ENCODE data around the gene SLC30A1. TPM values are rescaled to one million over a fixed set of nuclear protein-coding genes. Genes with fewer than 3 reads are reported as not detected.
"Not testable (repeated sequence)": the region's sequence is repeated elsewhere in the genome, so short reads cannot be mapped to it uniquely, and the experiment has no call there.

SLC30A1 gene
- total and polyA plus RNA-seq, 2 donors, result 5.7 to 9.3 TPM

DNA sequence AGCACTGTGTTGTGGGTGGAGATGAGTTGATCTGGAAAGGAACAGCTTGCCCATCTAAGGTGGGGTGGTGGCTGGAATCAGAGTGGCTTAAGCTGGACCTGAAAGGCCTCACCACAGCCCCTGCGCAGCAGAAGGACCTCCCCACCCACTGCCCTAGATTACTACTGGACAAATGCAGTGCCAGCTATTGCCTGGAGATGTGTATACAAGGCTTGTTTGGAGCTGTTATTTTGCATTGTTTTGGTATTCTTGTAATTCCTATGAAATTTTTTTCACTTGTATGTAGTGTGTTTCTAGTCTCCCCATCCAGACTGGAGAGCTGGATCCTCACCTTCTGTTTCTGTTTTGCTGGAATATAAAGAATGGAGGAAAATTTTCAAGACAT, 1.3 kb upstream of the SLC30A1 start:
- no peak for DNase-seq (ENCODE audit: low read depth in 6 of 9, low spot score in 9 of 9)
- Histone ChIP-seq H3K4me3 (ENCODE audit: low read length in 2 of 2) (no peak overlapping the region), H3K27me3 (ENCODE audit: control insufficient read depth in 2 of 2, insufficient read depth in 1 of 2, low read length in 1 of 2) (peaks cover 0 to 4% of the 10 kb centered on the region in 2 donors), H3K27ac (ENCODE audit: low read depth in 1 of 2, low read length in 1 of 2) (no peak overlapping the region), H3K4me1 (ENCODE audit: control insufficient read depth in 2 of 2, insufficient read depth in 2 of 2, low read length in 2 of 2) (peaks cover 7 to 15% of the 10 kb centered on the region in 2 donors), H3K36me3 (ENCODE audit: control insufficient read depth in 2 of 2, insufficient read depth in 2 of 2, low read length in 1 of 2) (peaks cover 0 to 7% of the 10 kb centered on the region in 2 donors), H3K9me3 (ENCODE audit: control insufficient read depth in 2 of 2, insufficient read depth in 1 of 2, low read length in 1 of 2) (no peaks in the 10 kb centered on the region)
- WGBS, result 98% methylated on average over 1 of the region's 1 CpG

DNA sequence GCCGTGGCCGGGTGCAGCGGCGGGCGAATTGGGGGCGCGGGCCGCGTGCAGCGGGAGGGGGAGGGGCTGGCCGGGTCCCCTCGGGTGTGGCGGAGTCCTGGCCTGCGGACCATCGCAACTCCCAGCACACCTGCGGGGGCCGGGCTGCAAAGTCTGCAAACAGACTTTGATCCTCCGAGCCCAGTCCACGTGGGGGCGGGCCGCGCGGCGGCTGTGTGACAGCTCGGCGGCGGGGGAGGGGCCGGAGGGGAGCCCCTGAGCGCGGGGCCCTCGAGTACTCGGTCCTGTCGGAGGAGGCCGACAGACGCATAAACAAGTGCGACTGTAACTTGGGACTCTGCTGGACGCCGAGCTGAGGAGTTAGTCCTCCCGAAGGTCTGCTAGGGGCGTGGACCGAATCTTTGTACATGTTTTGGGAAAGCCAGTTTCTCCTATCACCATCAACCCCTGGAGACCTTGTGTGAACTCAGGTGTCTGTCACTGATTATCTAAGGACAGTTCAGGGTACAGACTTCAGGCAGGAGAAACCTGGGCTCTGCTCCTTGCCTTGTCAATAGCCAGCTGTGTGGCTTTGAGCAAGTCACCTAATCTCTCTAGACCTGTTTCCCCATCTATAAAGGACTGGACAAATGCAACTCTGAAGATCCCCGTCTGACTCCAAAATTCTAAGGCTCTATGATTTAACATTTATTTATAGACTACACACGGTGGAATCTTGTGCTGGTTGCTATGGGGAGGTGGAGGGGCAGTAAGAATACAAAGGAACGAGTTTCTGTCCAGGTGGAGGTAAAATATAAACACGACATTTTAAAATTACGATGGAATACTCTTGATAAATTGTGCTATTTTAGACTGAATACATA, 710 bp upstream of the SLC30A1 start:
- peaks cover 7 to 15% of the 10 kb centered on the region in 2 donors for H3K4me1 ChIP-seq (ENCODE audit: control insufficient read depth in 2 of 2, insufficient read depth in 2 of 2, low read length in 2 of 2)
- 10% methylated on average over 46 of the region's 46 CpGs for WGBS

DNA sequence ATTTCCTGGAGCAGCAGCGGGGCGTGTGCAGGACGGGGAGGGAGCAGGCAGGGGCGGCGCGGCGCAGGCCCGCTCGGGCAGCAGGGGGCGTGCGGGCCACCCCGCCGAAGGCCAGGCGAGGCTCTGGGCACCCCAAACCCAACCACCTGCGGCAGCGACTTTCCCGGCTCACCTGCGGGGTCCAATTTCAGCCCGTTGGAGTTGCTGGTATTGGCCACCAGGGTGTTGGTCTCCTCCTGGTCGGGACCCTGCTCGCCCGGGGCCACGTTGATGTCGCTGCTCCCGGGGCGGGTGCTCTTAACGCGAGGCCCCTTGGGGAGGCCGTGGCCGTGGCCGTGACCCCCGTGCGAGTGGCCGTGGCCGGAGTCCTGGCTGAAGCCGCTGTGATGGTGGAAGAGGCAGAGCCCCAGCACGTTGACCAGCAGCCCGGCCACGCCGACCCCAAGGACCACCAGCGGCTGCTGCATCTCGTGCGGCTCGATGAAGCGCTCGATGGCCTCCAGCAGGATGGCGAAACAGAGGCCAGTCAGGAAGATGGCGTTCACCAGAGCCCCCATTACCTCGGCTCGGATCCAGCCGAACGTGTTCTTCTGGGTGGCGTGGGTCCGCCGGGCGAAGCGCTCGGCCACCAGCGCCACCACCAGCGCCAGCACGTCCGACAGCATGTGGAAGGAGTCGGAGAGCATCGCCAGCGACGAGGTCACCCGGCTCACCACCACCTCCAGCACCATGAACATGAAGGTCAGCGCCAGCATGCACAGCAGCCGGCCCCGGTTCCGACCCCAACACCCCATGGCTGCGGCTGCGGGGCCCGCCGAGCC, 932 bp downstream of the SLC30A1 start:
- H3K27me3 ChIP-seq (ENCODE audit: control insufficient read depth in 2 of 2, insufficient read depth in 1 of 2, low read length in 1 of 2), result peaks cover 0 to 4% of the 10 kb centered on the region in 2 donors
- peaks cover 0 to 18% of the 10 kb centered on the region in 2 donors for H3K36me3 ChIP-seq (ENCODE audit: control insufficient read depth in 2 of 2, insufficient read depth in 2 of 2, low read length in 1 of 2)
- no peaks in the 10 kb centered on the region for H3K9me3 ChIP-seq (ENCODE audit: control insufficient read depth in 2 of 2, insufficient read depth in 1 of 2, low read length in 1 of 2)
- WGBS, result under 1% methylated on average over 75 of the region's 75 CpGs
- H3K4me3 ChIP-seq (ENCODE audit: low read length in 2 of 2), result peak overlapping the region; percentile 81 to 93
- peak in 8 of 9 donors; percentile 37 to 80 (median 58) for DNase-seq (ENCODE audit: low read depth in 6 of 9, low spot score in 9 of 9)
- H3K4me1 ChIP-seq (ENCODE audit: control insufficient read depth in 2 of 2, insufficient read depth in 2 of 2, low read length in 2 of 2), result peaks cover 7 to 15% of the 10 kb centered on the region in 2 donors
- H3K27ac ChIP-seq (ENCODE audit: low read depth in 1 of 2, low read length in 1 of 2), result peak overlapping the region in 1 of 2 donors; percentile 93

More for the DNA sequence above, 710 bp upstream of the SLC30A1 start:
- no peaks in the 10 kb centered on the region for H3K9me3 ChIP-seq (ENCODE audit: control insufficient read depth in 2 of 2, insufficient read depth in 1 of 2, low read length in 1 of 2)
- peak in 2 of 9 donors; percentile 64 to 69 for DNase-seq (ENCODE audit: low read depth in 6 of 9, low spot score in 9 of 9)
- H3K27ac ChIP-seq (ENCODE audit: low read depth in 1 of 2, low read length in 1 of 2), result peak overlapping the region; percentile 36 to 46
- peak overlapping the region; percentile 37 to 93 for H3K4me3 ChIP-seq (ENCODE audit: low read length in 2 of 2)
- H3K27me3 ChIP-seq (ENCODE audit: control insufficient read depth in 2 of 2, insufficient read depth in 1 of 2, low read length in 1 of 2), result peaks cover 0 to 4% of the 10 kb centered on the region in 2 donors
- H3K36me3 ChIP-seq (ENCODE audit: control insufficient read depth in 2 of 2, insufficient read depth in 2 of 2, low read length in 1 of 2), result peaks cover 0 to 12% of the 10 kb centered on the region in 2 donors

DNA sequence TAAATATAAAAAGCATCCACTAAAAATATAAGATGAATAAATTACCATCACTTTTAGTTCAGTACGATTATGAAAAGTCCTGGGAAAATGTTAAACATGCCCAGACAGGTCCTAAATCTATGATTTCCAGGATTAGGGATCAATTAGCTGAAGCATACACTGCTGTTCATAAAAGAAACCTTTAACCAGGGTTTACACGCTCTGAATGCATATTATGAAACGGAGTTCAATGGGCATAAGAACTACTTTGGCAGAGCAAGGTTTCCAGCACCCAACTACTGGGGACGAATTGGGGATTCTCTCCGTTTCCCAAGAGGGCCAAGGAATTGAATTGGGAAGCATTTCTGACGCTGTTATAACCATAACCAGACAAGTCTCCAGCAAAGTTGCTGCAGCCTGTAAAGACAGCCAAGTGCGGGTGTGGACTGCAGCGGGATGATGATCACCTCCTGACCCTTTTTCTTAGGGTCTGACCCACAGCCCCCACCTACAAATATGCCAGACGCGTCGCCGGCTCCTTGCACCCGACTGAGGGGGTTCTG, 1.6 kb downstream of the SLC30A1 start:
- no peaks in the 10 kb centered on the region for H3K9me3 ChIP-seq (ENCODE audit: control insufficient read depth in 2 of 2, insufficient read depth in 1 of 2, low read length in 1 of 2)
- WGBS, result 4% methylated on average over 13 of the region's 13 CpGs
- peak in 1 of 9 donors; percentile 13 for DNase-seq (ENCODE audit: low read depth in 6 of 9, low spot score in 9 of 9)
- peak overlapping the region; percentile 81 to 93 for H3K4me3 ChIP-seq (ENCODE audit: low read length in 2 of 2)
- H3K4me1 ChIP-seq (ENCODE audit: control insufficient read depth in 2 of 2, insufficient read depth in 2 of 2, low read length in 2 of 2), result peaks cover 7 to 15% of the 10 kb centered on the region in 2 donors
- H3K27ac ChIP-seq (ENCODE audit: low read depth in 1 of 2, low read length in 1 of 2), result no peak overlapping the region
- H3K36me3 ChIP-seq (ENCODE audit: control insufficient read depth in 2 of 2, insufficient read depth in 2 of 2, low read length in 1 of 2), result peaks cover 0 to 18% of the 10 kb centered on the region in 2 donors
- peaks cover 0 to 4% of the 10 kb centered on the region in 2 donors for H3K27me3 ChIP-seq (ENCODE audit: control insufficient read depth in 2 of 2, insufficient read depth in 1 of 2, low read length in 1 of 2)

DNA sequence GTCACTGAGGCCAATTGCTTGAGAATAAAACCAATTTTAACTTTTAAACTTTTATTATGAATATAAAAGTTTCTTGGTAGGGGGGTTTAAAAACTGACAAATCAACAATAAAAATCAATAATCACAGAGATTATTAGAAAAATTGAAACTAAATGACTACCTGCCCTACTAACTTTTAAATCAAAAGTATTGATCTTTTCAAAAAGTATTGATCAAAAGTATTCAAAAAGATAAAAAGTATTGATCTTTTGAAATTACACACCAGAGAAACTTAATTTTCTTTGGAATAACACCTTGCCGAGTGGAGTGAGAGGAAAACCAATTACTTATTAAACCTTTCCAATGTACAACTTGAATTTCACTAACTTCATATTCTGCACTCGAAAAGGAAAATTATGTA, 2.2 kb downstream of the SLC30A1 start:
- Histone ChIP-seq H3K9me3 (ENCODE audit: control insufficient read depth in 2 of 2, insufficient read depth in 1 of 2, low read length in 1 of 2) (no peaks in the 10 kb centered on the region), H3K27ac (ENCODE audit: low read depth in 1 of 2, low read length in 1 of 2) (no peak overlapping the region), H3K27me3 (ENCODE audit: control insufficient read depth in 2 of 2, insufficient read depth in 1 of 2, low read length in 1 of 2) (peaks cover 0 to 4% of the 10 kb centered on the region in 2 donors), H3K4me1 (ENCODE audit: control insufficient read depth in 2 of 2, insufficient read depth in 2 of 2, low read length in 2 of 2) (peaks cover 7 to 15% of the 10 kb centered on the region in 2 donors), H3K4me3 (ENCODE audit: low read length in 2 of 2) (peak overlapping the region in 1 of 2 donors; percentile 81), H3K36me3 (ENCODE audit: control insufficient read depth in 2 of 2, insufficient read depth in 2 of 2, low read length in 1 of 2) (peaks cover 0 to 18% of the 10 kb centered on the region in 2 donors)
- no peak for DNase-seq (ENCODE audit: low read depth in 6 of 9, low spot score in 9 of 9)
- WGBS, result 94% methylated on average over 2 of the region's 2 CpGs

DNA sequence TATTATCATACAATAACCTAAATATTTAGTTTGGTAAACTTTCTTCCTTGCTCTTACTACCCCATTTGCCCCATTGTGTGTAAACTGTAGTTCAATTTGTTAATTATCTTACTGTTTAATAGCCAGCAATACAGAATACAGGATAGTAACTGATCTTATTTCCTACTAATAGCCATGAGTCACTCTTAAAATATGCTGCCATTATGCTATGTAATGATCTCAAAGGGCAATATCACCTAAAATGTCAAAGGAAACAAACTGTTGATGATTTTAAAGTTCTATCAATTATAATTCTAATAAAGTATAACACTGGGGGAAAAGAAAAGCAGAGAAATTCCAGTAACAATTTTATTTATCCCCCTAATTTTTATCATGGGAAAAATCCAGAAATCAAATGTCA, 4.3 kb downstream of the SLC30A1 start:
- Histone ChIP-seq H3K4me1 (ENCODE audit: control insufficient read depth in 2 of 2, insufficient read depth in 2 of 2, low read length in 2 of 2) (peaks cover 4 to 12% of the 10 kb centered on the region in 2 donors), H3K27ac (ENCODE audit: low read depth in 1 of 2, low read length in 1 of 2) (no peak overlapping the region), H3K27me3 (ENCODE audit: control insufficient read depth in 2 of 2, insufficient read depth in 1 of 2, low read length in 1 of 2) (peaks cover 0 to 4% of the 10 kb centered on the region in 2 donors), H3K36me3 (ENCODE audit: control insufficient read depth in 2 of 2, insufficient read depth in 2 of 2, low read length in 1 of 2) (peaks cover 0 to 18% of the 10 kb centered on the region in 2 donors), H3K9me3 (ENCODE audit: control insufficient read depth in 2 of 2, insufficient read depth in 1 of 2, low read length in 1 of 2) (no peaks in the 10 kb centered on the region), H3K4me3 (ENCODE audit: low read length in 2 of 2) (no peak overlapping the region)
- no peak for DNase-seq (ENCODE audit: low read depth in 6 of 9, low spot score in 9 of 9)

DNA sequence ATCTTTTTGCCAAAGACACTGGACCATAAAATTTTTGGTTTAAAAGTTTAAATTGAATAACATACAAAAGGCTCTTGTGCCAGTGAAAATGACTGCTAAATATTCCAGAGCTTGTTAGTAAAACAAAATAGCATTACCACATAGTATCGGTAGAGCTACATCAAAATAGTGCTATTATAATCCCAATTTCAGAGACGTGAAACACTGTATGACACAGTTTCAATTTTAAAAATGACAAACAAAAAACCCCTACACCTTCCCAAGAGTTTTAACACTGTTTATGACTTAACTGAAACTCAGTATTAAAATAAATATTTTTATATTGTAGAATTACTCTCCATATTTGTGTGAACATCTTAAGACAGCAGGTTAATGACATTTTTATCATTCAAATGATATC, 7.0 kb downstream of the SLC30A1 start:
- Histone ChIP-seq H3K27ac (ENCODE audit: low read depth in 1 of 2, low read length in 1 of 2) (no peak overlapping the region), H3K36me3 (ENCODE audit: control insufficient read depth in 2 of 2, insufficient read depth in 2 of 2, low read length in 1 of 2) (peaks cover 0 to 18% of the 10 kb centered on the region in 2 donors), H3K4me1 (ENCODE audit: control insufficient read depth in 2 of 2, insufficient read depth in 2 of 2, low read length in 2 of 2) (no peaks in the 10 kb centered on the region), H3K27me3 (ENCODE audit: control insufficient read depth in 2 of 2, insufficient read depth in 1 of 2, low read length in 1 of 2) (no peaks in the 10 kb centered on the region), H3K4me3 (ENCODE audit: low read length in 2 of 2) (no peak overlapping the region), H3K9me3 (ENCODE audit: control insufficient read depth in 2 of 2, insufficient read depth in 1 of 2, low read length in 1 of 2) (no peaks in the 10 kb centered on the region)
- WGBS, result 96% methylated on average over 2 of the region's 2 CpGs
- DNase-seq (ENCODE audit: low read depth in 6 of 9, low spot score in 9 of 9), result no peak

DNA sequence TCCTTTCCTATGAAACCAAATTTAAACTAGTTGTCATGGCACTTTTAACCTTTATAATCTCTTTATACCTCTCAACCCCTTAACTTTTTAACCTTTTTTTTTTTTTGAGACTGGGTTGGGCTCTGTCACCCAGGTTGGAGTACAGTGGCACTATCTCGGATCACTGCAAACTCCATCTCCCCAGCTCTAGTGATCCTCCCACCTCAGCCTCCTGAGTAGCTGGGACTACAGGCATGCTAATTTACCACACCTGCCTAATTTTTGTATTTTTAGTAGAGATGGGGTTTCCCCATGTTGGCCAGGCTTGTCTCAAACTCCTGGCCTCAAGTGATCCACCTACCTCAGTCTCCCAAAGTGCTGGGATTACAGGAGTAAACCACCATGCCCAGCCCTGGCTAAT, 8.6 kb downstream of the SLC30A1 start:
- WGBS, result 94% methylated on average over 1 of the region's 1 CpG

More for the DNA sequence above, 8.6 kb downstream of the SLC30A1 start:
- H3K4me1 ChIP-seq (ENCODE audit: control insufficient read depth in 2 of 2, insufficient read depth in 2 of 2, low read length in 2 of 2); H3K9me3 ChIP-seq (ENCODE audit: control insufficient read depth in 2 of 2, insufficient read depth in 1 of 2, low read length in 1 of 2); H3K27ac ChIP-seq (ENCODE audit: low read depth in 1 of 2, low read length in 1 of 2); H3K27me3 ChIP-seq (ENCODE audit: control insufficient read depth in 2 of 2, insufficient read depth in 1 of 2, low read length in 1 of 2); DNase-seq (ENCODE audit: low read depth in 6 of 9, low spot score in 9 of 9); H3K4me3 ChIP-seq (ENCODE audit: low read length in 2 of 2): not testable (repeated sequence)
- H3K36me3 ChIP-seq (ENCODE audit: control insufficient read depth in 2 of 2, insufficient read depth in 2 of 2, low read length in 1 of 2), result peaks cover 0 to 12% of the 10 kb centered on the region in 2 donors
